ENCODE measurements around the gene NMU. TPM values are rescaled to one million over a fixed set of nuclear protein-coding genes. Genes with fewer than 3 reads are reported as not detected.

Gene NMU
- total and polyA plus RNA-seq, 8 donors: 0.56 to 46.1 (median 1.1) TPM; not detected in 4

- Histone ChIP-seq H3K9me3 (no peaks in the 10 kb centered on the region), H3K36me3 (no peaks in the 10 kb centered on the region), H3K4me3 (no peak overlapping the region), H3K27me3 (no peaks in the 10 kb centered on the region), H3K27ac (no peak overlapping the region), H3K4me1 (no peaks in the 10 kb centered on the region)
- intact Hi-C loops (cut with DNase I; ENCODE audit: low total_unique reads): no loop called here
- TF ChIP-seq POLR2A (IDR thresholded peaks at IDR 0.05) (no peak), EP300 (IDR thresholded peaks at IDR 0.05) (no peak), CTCF (IDR thresholded peaks at IDR 0.05) (no peak), POLR2AphosphoS5 (IDR thresholded peaks at IDR 0.05) (no peak)
- DNase-seq: no peak
- 80 to 97% (median 94%) methylated on average over 3 of the region's 3 CpGs for WGBS, 5 donors
Measured at GRCh38 chr4:55681430-55681829, 45.3 kb upstream of the NMU start.

GRCh38 chr4:55675196-55675793 lies 39.2 kb upstream of the NMU start:
- Histone ChIP-seq H3K4me1 (no peaks in the 10 kb centered on the region), H3K36me3 (no peaks in the 10 kb centered on the region), H3K4me3 (no peak overlapping the region), H3K27ac (no peak overlapping the region), H3K9me3 (peaks cover 0 to 5% (median 0%) of the 10 kb centered on the region in 4 donors), H3K27me3 (peaks cover 0 to 11% (median 0%) of the 10 kb centered on the region in 3 donors)
- intact Hi-C loops (cut with DNase I; ENCODE audit: low total_unique reads): no loop called here
- no peak for DNase-seq
- TF ChIP-seq CTCF (IDR thresholded peaks at IDR 0.05): no peak
- TF ChIP-seq POLR2AphosphoS5 (IDR thresholded peaks at IDR 0.05): no peak
- TF ChIP-seq POLR2A (IDR thresholded peaks at IDR 0.05): no peak
- no peak for TF ChIP-seq EP300 (IDR thresholded peaks at IDR 0.05)
- WGBS, 5 donors: 36 to 57% (median 46%) methylated on average over 4 of the region's 4 CpGs

- H3K36me3 ChIP-seq: no peaks in the 10 kb centered on the region
- peaks cover 0 to 5% (median 0%) of the 10 kb centered on the region in 4 donors for H3K9me3 ChIP-seq
- no peak overlapping the region for H3K4me3 ChIP-seq
- peaks cover 0 to 11% (median 0%) of the 10 kb centered on the region in 3 donors for H3K27me3 ChIP-seq
- 78 to 100% (median 82%) methylated on average over 1 of the region's 1 CpG for WGBS, 5 donors
- TF ChIP-seq EP300 (IDR thresholded peaks at IDR 0.05) (no peak), CTCF (IDR thresholded peaks at IDR 0.05) (no peak)
- H3K27ac ChIP-seq: no peak overlapping the region
- H3K4me1 ChIP-seq: no peaks in the 10 kb centered on the region
- intact Hi-C loops (cut with DNase I; ENCODE audit: low total_unique reads): no loop called here
- no peak for DNase-seq
Measured at GRCh38 chr4:55673424-55673823, 37.3 kb upstream of the NMU start.

- H3K4me3 ChIP-seq: no peak overlapping the region
- H3K27me3 ChIP-seq: peaks cover 0 to 11% (median 0%) of the 10 kb centered on the region in 3 donors
- no peak for DNase-seq
- H3K9me3 ChIP-seq: peaks cover 0 to 5% (median 0%) of the 10 kb centered on the region in 4 donors
- TF ChIP-seq EP300 (IDR thresholded peaks at IDR 0.05) (no peak), CTCF (IDR thresholded peaks at IDR 0.05) (no peak), POLR2AphosphoS5 (IDR thresholded peaks at IDR 0.05) (no peak)
- no peaks in the 10 kb centered on the region for H3K4me1 ChIP-seq
- H3K27ac ChIP-seq: no peak overlapping the region
- no peaks in the 10 kb centered on the region for H3K36me3 ChIP-seq
- intact Hi-C loops (cut with DNase I; ENCODE audit: low total_unique reads): no loop called here
Measured at GRCh38 chr4:55671667-55672066, 35.6 kb upstream of the NMU start.
